ENCODE data around the gene ORM2.
"Not testable (repeated sequence)": the region's sequence is repeated elsewhere in the genome, so short reads cannot be mapped to it uniquely, and the experiment has no call there.

ORM2 gene

GRCh38 chr9:114329625-114330022 is at the start of gene ORM2:
TSS of gene ORM2 (plus strand) at chr9:114329869. CDS start at chr9:114329905, 36 bp downstream.
- not testable (repeated sequence) for H3K4me3 ChIP-seq (ENCODE audit: low read length)

DNA sequence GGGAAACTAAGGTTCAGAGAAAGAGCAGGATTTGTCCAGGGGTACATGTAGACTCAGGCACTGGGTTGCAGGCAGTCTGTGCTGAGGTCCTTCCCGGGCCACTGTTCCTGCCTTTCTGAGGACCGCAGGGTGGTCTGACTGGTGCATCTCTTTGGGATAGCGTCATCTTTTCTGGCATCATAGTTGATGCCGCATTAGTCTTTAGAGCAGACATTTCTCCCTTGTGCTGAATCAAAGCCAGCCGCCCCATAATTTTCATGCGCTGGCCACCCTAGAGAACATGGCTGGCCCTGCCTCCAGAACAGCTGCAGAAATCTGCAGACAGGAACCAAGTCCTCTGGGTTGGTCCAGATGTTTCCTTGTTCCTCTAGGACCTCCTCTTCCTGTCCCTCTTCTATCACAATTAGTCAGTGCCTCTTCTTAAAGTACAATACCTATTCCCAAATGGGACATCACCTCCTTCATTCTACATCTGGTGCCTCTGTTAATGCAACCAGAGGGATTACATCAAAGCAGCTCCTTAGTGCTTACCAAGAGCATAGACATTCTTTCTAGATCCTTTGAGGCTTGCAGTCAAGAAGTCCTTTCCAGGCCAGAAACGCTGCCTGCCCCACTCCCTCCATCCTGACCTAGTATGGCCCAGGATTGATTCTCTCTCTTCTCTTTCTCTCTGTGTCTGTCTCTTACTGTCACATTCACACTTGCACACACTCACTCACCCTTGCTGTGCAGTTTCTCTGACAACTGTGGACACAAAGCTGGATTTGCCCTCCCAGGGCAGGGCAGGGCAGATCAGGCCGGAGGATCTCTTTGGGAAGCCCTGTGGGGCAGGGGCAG is 48.8 kb upstream of the ORM2 start:
- H3K4me3 ChIP-seq (ENCODE audit: low read length) = no peak overlapping the region
- no peak for TF ChIP-seq ZNF274 (IDR thresholded peaks at IDR 0.05; ENCODE audit: low read depth, low read length)

GRCh38 chr9:114281473-114282103 is 48.1 kb upstream of the ORM2 start:
- no peak overlapping the region for H3K4me3 ChIP-seq (ENCODE audit: low read length)
- TF ChIP-seq ZNF274 (IDR thresholded peaks at IDR 0.05; ENCODE audit: low read depth, low read length) = no peak

DNA sequence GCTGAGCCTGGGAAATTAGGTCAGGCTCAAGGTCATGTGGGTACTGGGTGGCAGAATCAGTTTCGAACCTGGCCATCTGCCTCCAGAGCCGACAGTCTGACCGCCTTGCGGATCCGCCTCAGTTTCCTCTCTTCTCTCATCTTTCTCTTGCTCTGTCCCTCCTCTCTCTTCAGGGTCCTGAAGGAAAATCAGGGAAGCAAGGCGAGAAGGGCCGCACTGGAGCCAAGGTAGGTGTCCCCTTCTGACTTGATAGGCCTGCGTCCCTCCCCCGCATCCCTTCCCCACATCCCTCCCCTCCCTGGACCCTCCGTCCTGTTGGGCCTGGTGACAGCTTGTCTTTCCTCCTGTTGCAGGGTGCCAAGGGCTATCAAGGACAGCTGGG is 47.6 kb upstream of the ORM2 start:
- no peak for TF ChIP-seq ZNF274 (IDR thresholded peaks at IDR 0.05; ENCODE audit: low read depth, low read length)
- no peak overlapping the region for H3K4me3 ChIP-seq (ENCODE audit: low read length)

- no peak for TF ChIP-seq ZNF274 (IDR thresholded peaks at IDR 0.05; ENCODE audit: low read depth, low read length)
- H3K4me3 ChIP-seq (ENCODE audit: low read length) = no peak overlapping the region
These were observed 47.2 kb upstream of the ORM2 start for GRCh38 chr9:114282507-114282906.

- no peak for TF ChIP-seq ZNF274 (IDR thresholded peaks at IDR 0.05; ENCODE audit: low read depth, low read length)
These were observed 46.7 kb upstream of the ORM2 start for GRCh38 chr9:114282926-114283325.

DNA sequence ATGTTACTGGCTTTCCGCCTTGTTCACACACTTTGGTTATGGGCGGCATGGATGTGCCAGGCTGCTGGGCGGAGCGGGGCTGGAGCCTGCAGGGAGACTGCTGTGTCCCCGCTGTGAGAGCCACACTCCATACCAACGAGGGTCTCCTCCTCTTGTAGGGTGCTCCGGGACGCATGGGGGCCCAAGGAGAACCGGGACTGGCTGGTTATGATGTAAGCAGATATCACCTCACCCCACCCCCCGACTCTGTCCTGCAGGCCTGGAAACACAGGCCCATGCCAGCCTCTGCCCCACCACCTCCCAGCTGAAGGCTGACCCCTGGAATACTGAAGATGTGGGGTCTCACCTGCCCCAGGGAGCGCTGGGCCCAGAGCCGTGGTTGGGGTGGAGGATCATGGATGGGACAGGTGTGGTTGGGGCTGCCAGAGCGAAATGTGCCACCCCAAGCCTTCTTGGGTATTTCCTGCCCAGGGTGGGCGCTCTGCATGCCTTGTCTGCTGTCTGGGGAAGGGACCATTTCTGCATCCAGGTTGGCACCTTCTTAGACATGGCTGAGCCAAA is 46.0 kb upstream of the ORM2 start:
- TF ChIP-seq ZNF274 (IDR thresholded peaks at IDR 0.05; ENCODE audit: low read depth, low read length) = no peak

More at GRCh38 chr9:114282926-114283325, 46.7 kb upstream of the ORM2 start:
- no peak overlapping the region for H3K4me3 ChIP-seq (ENCODE audit: low read length)

DNA sequence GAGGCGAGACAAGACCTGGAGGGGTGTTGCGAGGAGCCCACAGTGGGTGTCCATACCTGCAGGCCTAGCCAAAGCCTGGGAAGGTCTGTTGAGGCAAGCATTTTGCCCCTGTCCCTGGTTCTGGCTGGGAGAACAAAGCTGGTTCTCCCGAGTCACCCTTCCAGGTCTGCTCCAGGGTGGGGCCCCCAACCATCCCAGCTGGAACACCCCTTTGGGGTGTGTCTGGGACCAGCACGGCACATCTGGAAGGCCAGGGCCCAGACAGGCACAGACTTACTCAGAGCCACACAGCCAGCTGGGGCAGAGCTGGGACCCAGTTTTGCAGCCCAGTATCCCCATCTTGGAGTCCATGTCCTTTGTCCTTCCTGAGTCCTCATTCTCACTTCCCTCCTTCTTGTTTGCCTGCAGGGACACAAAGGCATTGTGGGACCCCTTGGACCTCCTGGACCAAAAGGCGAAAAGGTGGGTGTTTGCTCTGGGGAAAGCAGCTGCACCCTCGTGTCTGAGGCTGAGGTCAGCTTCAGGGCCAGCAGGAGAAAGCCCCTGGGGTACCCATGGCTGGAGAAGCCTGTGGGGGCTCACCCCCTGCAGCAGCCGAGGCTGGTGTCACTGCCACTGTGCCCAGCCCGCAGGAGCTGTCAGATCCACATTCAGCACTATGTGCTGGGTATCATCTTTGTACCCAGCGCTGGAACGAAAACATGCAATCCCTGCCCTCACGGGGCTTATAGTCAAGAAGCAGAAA is 45.2 kb upstream of the ORM2 start:
- H3K4me3 ChIP-seq (ENCODE audit: low read length) = no peak overlapping the region
- no peak for TF ChIP-seq ZNF274 (IDR thresholded peaks at IDR 0.05; ENCODE audit: low read depth, low read length)

More for the DNA sequence above, 46.0 kb upstream of the ORM2 start:
- H3K4me3 ChIP-seq (ENCODE audit: low read length) = no peak overlapping the region

DNA sequence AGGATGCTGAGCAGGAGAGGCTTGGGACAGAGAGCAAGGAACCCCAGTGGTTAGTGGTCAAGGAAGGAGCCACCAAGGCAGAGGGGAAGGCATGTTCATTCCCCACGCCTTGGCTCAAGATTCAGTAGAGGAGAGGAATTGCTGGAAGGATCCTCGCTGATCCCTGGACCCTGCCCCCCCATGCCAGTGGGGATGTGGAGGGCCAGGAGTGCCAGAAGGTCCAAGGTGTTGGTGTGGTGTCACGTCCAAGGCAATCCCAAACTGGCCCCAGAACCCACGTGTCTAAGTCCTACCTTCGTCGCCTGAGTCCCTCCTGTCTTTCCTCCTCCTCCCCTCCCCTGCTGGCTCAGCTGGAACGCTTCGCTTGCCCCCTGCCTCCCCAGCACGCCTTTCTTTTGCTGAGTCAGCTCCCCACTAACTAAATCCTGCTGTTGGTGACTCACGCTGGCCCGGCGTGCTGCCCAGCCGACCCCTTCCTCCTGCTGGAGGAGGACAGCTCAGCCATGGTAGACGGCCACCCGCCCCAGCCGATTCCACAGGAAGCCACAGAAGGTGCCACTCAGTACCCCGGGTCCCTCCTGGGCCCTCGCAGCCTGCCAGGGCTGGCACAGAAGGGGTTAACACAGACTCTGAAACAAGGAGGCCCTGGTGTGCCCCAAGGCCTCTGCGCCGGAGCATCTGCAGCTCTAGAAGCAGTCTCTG is 44.4 kb upstream of the ORM2 start:
- TF ChIP-seq ZNF274 (IDR thresholded peaks at IDR 0.05; ENCODE audit: low read depth, low read length) = no peak

GRCh38 chr9:114286146-114286679 is 43.5 kb upstream of the ORM2 start:
- H3K4me3 ChIP-seq (ENCODE audit: low read length) = no peak overlapping the region
- no peak for TF ChIP-seq ZNF274 (IDR thresholded peaks at IDR 0.05; ENCODE audit: low read depth, low read length)

More for the DNA sequence above, 44.4 kb upstream of the ORM2 start:
- H3K4me3 ChIP-seq (ENCODE audit: low read length) = no peak overlapping the region

DNA sequence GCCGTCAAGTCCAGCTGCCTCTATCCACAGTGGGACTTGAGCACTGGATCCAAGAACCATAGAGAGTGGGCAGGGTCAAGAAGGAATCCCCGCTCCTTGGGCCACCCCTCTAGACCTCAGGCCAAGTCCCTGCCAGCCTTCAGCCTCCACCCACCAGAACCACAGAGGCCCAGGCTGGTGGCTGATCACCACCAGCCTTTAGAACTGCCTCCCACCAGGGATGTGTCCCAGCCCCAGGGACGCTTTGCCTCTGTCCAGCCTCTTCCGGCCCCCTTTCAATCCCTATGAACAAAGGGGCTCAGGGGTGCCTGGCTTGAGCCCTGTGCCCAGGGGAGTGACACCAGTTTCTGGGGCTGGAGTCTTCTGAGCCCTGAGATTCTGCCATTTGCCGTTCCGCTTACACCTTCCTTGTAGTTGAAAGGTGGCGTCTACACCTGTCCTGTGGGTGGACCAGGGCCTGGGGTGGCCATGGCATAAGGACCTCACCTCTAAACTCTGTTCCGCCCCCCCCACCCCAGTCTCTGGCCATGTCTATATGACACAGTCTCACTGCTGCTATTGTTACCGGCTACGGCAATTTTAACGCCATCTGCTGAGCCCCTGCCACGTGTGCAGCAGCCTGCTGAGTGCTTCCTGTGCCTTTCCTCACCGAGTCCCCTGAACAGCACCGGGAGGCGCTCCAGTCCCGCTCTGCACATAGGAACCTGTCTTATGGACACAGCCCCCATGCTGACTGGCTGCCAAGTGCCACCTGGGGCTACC is 42.5 kb upstream of the ORM2 start:
- H3K4me3 ChIP-seq (ENCODE audit: low read length) = no peak overlapping the region
- TF ChIP-seq ZNF274 (IDR thresholded peaks at IDR 0.05; ENCODE audit: low read depth, low read length) = no peak

- TF ChIP-seq ZNF274 (IDR thresholded peaks at IDR 0.05; ENCODE audit: low read depth, low read length) = no peak
- H3K4me3 ChIP-seq (ENCODE audit: low read length) = no peak overlapping the region
These were observed 41.9 kb upstream of the ORM2 start for GRCh38 chr9:114287763-114288192.
